Activated T-cell treated with anti-CD3 and anti-CD28 coated beads for 4 hours (primary cell): ENCODE measurements around the gene APOL6.
"Not testable (repeated sequence)": the region's sequence is repeated elsewhere in the genome, so short reads cannot be mapped to it uniquely, and the experiment has no call there.

Experiments
- DNase-seq: peaks from one replicate; pipeline ENCODE4 v3.0.0-alpha.2; 2020

Gene APOL6

DNA sequence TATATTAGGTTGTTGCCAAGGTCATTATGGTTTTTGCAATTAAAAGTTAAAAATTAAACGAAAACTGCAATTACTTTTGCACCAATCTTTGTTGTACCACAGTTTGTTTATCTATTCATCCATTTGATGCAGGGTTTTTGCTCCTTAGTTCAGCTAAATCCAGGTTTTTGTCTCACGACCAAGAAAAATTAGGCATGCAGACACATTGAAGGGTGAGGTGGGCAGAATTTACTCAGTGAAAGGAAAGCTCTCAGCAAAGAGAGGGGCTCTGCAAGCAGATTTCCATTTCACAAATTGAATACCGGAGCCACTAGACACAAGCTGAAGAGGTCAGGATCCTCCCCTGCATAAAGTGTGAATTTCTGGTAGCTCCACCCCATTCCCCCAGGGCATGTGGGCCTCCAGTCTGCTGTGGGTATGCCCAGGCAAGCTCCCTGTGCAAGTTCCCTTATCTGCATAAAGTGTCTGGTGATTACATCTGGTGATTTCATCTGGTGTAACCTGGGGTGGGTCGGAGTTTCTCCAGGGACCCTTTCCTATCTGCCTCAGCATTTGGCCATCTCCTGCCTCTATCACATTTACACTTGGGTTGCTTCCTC, 33.3 kb downstream of the APOL6 start:
- no peak for DNase-seq

DNA sequence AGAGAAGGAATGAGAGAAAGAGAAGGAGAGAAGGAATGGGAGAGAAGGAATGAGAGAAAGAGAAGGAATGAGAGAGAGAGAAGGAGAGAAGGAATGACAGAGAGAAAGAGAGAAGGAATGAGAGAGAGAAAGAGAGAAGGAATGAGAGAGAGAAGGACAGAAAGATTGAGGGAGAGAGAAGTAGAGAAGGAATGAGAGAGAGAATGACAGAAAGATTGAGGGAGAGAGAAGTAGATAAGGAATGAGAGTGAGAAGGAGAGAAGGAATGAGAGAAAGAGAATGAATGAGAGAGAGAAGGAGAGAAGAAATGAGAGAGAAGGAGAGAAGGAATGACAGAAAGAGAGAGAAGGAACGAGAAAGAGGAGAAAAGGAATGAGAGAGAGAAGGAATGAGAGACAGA, 35.3 kb downstream of the APOL6 start:
- DNase-seq, result no peak

DNA sequence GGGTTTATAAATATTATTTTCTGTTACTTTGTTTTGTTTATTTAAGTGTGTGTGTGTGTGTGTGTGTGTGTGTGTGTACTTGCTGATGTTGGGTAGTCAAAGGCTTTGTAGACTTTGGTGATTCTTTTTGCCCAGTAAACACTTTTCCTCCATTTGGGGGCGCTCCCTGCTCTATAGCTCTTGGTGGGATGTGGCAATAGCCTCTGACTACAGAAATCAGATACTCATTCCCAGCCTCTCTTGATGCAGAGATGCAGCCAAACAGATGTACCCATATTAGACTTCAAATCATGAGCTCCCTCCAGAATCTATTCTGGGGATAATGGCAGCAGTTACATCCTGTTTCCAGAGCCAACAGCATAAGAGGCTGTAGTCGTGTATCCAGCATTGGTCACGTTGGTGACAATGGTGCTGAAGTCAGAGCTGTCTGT, 36.0 kb downstream of the APOL6 start:
- DNase-seq, result no peak

DNA sequence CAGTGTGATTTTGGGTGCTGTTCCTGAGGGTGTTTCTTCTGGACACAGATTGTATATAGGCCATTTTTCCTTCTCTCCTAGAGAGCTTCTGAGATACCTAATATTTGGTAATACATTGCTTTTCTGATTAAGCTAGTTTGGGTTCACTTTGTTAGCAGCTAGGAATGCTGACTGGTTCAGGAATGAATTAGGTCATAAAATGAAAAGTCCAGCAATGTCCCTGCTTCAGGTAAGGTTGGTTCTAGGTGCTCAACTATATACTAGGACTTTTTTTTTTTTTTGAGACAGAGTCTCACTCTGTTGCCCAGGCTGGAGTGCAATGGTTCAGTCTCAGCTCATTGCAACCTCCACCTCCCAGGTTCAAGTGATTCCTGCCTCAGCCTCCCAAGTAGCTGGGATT, 36.5 kb downstream of the APOL6 start:
- no peak for DNase-seq

DNA sequence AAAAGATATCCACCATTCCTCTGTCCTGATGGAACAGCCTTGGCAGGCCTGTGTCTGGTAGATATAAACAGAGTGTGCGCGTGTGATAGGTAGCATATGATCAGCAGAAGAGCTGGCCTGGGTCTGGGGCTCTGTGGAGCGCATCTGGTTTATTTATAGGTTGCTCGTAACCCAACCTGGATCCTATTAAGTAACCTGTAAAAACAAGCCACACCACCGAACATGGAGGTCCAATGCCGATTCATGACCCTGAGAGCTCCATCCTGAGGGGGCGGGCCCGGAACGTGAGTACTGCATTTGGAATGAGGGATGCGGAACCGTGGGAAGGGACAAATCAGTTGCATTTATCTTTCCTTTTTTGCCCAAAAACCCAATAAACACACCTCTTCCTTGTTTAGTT, 37.5 kb downstream of the APOL6 start:
- no peak for DNase-seq

DNA sequence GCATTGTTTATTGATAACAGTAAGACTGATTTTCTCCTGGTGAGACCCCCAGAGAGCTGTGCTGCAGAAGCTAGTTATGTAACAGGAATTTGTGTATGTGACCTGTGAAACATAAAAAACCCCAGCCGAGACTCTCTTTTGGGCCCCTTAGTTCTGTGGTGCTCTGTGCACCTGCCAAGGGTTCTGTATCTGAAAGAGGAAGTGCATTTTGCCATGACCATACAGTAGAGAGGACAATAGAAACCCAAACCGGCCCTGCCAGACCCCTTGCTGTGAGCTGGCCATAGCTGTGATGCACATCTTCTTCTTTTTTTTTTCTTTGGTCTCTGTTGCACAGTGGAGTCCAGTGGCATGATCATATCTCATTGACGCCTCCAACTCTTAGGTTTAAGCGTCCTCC, 38.1 kb downstream of the APOL6 start:
- DNase-seq, result no peak

DNA sequence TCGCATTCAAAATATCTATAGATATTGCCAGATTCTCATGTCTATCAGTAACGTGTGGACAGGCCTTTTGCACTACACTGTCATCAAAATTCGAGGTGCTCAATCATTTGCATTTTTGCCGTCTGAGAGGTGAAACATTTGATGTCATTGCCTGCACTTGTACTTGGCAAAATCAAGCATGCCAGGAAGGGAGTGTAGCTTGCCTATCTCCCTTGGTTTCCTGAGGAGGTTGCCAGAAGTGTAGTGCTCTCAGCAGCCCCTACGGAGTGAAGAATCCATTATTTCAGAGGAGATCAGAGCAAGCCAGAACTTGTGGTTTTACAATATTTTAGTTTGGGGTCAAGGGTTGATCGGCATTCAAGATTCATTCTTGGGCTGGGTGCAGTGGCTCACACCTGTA, 39.2 kb downstream of the APOL6 start:
- DNase-seq, result no peak

DNA sequence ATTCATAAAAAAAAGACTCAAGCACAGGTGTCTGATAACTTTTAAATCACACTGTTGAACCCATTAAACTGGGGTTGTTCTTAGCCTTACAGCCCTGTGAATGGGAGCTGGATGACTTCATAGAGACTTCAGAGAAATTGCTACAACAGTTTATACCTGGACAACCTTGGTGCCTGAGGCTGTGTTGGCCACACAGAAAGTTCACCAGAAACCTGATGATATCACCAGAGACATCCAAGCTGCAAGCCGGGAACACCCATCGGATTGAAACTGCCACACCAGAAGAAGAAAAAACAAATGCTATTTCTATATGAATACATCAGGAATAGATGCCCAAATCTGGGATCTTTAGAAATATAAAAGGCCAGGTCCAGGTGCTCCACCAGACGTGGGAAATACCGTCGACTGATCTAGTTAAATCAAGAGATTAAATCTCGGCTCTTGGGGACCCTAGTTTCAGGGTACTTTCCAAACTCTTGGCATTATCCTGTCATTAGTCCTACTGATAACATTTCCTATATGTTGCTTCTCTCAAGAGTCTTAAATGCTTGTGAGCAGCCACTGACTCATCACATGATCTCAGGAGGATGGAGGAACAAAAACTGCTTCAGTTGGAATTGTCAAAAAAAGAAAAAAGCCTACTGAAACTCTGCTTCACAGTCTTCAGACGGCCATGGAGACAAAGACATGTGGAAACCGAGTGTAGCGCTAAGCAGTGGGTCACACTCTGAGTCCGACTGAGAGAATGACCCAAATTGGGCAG, 40.8 kb downstream of the APOL6 start:
- DNase-seq, result no peak

DNA sequence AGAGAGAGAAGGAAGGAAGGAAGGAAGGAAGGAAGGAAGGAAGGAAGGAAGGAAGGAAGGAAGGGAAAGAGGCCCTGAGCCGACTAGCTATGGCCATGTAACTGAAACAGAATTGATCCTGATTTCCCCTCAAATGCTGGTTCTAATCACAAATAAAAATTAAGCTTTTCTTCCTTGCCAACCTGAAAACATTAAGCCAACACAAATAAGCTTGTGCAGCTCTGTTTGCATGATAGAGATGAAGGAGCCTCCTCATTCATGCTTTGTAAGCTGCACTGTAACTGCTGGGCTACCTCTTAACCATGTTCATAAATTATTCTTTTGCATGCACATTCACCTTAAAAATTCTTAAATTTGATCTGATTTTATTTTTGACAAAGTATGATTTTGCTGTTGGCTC, 41.8 kb downstream of the APOL6 start:
- no peak for DNase-seq

DNA sequence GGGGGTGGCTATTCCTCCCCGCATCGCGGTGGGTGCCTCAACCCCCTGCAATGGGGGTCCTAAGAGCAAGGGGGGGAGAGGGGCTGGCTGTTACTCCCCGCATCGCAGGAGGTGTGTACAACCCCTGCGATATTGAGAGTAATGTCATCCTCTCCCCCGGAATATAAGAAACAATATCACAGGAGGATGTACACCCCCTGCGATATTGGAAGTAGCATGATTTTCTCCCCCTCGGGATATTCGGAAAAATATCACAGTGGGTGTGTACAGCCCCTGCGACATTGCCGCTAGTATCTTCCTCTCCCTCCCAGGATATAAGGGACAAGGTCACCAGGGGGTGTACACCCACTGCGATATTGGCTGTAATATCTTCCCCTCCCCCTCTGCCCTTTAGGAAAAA, 47.0 kb downstream of the APOL6 start:
- no peak for DNase-seq

DNA sequence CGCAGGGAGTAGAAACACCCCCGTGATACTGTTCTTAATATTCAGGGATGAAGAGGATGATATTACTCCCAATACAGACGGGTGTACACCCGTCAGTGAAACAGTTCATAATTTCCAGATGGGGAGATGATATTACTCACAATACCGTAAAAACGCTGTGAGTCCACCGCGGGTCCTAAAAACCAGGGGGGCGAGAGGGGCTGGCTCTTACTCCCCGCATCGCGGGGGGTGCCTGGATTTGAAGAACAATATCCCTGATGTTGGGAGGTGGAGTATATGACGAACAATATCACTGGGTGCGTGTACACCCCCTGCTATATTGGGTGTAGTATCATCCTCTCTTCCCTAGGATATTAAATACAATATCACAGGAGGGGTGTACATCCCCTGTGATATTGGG, 48.9 kb downstream of the APOL6 start:
- no peak for DNase-seq

DNA sequence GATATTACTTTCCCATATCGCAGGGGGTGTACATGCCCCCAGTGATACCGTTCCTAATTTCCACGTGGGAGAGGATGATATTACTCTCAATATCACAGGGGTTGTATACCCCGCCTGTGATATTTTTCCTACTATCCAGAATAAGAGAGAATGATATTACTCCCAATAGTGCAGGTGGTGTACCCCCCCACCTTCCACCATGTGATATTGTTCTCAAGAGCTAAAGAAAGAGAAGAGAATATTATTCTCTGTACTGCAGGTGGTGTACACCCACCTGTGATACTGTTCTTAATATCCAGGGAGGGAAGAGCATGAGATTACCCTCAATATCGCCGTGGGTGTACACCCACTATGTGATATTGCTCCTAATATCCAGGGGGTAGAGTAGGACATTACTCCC, 51.6 kb downstream of the APOL6 start:
- DNase-seq, result not testable (repeated sequence)

DNA sequence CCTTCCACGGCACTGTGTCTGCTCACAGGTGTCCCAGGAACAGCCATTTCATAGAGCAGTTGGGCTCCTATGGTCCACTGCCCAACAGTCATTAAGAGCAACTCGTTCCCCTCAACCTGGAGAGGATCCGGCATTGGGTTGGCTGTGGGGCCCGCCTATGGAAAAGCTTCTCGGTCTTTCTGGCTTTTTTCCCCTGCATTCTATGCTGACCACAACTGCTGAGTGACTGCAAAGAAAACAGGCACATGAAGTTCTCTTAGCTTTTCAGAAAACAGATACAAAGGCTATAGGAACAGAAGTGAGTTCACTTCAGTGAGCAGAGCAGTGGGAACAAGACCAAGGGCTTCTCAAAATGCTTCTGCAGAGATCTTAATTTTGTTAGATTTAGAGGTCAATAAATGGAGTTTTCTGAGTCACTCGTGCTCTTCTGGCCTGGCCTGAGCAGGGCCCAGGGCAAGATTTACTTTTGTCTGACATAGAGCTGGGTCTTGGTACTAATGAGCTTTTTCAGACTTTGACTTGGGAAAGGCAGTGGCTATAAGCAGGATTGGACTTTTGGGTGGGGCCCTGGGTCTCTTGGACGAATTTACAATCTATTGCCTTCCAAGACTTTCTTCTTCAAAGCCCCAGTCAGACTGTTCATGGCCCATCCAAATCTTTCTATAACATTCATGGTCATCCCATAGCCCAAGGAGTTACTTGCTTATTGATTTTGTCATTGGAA, 55.8 kb downstream of the APOL6 start:
- DNase-seq, result no peak

DNA sequence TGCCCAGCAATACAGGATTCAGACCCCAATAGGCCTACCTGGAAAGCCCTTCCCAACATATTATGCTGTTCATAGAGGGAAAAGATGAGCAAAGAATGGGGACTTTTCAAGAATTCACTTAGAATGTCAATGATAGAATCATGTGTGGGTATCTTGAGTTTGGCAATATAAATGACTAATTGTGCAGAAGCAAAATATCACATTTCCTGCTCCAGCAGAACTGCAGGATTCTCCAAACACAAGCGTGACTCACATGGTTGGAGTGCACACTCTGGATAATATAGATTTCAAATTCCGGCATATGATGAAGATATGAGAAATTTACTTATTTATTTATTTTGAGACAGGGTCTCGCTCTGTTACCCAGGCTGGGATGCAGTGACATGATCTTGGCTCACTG, 56.9 kb downstream of the APOL6 start:
- no peak for DNase-seq

DNA sequence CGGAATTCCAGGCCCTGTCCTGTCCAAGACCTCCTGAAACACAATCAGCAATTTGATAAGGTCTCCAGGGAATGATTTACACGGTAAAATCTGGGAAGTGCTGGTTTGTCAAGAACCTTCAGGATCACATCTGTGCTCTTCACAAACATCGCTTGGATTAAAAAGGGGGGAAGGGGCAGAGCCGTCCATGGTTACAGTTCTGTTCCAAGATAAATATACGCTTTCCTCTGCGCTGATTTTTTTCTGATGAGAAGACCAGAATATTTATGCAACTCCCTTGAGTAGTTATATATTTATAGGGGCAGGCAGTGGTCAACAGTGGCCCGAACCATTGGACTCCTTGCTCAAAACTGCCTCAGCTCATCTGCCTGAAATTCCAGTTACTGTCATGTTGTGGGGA, 60.2 kb downstream of the APOL6 start:
- no peak for DNase-seq

DNA sequence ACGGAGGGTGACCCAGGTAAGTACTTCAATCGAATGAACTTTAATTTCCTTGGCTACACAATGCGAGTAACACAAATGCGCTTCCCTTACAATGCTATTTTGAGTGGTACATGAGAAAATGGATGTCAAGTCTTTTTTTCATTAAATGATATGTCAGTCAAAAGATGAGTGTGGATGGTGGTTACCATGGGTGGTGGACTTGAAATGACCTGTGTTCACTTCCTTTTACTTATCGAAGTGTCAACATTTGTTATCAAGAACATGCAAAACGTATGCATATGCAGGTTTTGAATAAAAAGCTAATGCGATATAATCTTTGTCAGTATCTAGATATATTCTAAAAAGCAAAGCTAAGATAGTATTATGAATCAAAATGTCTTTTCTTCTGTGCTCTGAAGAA, 60.7 kb downstream of the APOL6 start:
- no peak for DNase-seq

DNA sequence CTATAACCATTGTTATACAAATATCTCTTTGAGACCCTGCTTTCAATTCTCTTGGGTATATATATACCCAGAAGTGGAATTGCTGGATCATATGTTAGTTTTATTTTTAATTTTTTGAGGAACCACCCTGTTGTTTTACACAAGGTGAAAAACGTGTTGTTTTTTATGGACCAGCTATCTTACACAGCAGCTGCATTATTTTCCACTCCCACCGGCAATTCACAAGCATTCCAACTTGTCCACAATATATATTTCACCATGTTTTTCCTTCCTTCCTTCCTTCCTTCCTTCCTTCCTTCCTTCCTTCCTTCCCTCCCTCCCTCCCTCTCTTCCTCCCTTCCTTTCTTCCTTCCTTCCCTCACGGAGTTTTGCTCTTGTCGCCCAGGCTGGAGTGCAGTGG, 63.1 kb downstream of the APOL6 start:
- no peak for DNase-seq

DNA sequence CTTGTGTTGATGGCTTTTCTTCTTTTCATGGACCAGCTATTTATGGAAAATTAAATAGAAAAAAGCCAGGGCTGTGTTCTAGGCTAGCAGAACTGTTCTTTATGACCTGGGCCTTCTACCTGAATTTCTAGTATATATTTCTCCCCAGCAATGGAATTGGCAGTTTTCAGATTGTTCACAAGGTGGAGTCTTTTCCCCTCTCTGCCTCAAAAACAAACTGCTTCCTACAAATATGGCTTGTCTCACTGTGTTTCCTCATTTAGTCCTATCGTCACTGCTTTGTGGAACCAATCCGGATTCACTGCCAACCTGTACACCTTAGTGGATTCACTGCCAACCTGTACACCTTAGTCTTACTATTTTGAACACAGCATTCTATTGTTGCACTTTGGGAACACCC, 64.4 kb downstream of the APOL6 start:
- no peak for DNase-seq

DNA sequence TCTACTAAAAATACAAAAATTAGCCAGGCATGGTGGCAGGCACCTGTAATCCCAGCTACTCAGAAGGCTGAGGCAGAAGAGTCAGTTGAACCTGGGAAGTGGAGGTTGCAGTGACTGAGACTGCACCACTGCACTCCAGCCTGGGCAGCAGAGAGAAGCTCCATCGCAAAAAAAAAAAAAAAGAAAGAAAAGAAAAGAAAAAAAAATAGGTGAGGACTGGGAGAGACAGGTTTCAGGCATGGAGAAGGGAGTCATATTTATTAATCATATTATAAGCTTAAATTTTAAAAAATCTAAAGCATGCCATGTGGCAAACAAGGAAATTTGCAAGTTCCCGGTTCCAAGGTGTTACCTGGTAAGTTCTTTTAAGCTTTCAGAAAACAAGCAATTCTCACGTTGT, 69.3 kb downstream of the APOL6 start, which contains the start of gene APOL5:
APOL5 (plus strand) TSS at position 301 of the 400 bp plus-strand sequence; CDS start at position 301, 0 bp downstream.
- no peak for DNase-seq
